Measurements from ENCODE around the gene C19orf81.

GRCh38 chr19:50632151-50632835, 17.0 kb upstream of the C19orf81 start:
- TF ChIP-seq EZH2 (IDR thresholded peaks at IDR 0.05; ENCODE audit: borderline replicate concordance, insufficient read depth, low read length, poor library complexity, severe bottlenecking) (no peak), CTCF (IDR thresholded peaks at IDR 0.05; ENCODE audit: poor library complexity, severe bottlenecking) (no peak), POLR2AphosphoS5 (IDR thresholded peaks at IDR 0.05) (no peak), TAF1 (IDR thresholded peaks at IDR 0.05; ENCODE audit: low read depth) (no peak), EP300 (conservative IDR thresholded peaks at IDR 0.05; ENCODE audit: poor library complexity, severe bottlenecking) (no peak), SMC3 (conservative IDR thresholded peaks at IDR 0.05; ENCODE audit: poor library complexity) (no peak)
